NOMO-1 (cell line): Measurements from ENCODE around the gene DHODH.
A peak's percentile ranks its signal among the peaks of the same experiment; 100 is the strongest.
"Not testable (repeated sequence)": the region's sequence is repeated elsewhere in the genome, so short reads cannot be mapped to it uniquely, and the experiment has no call there.

Source experiments
- DNase-seq, 2 experiments: peaks; one replicate each; lab custom pipeline; 2025; ENCODE audit not compliant: unreplicated experiment in 2 of 2; lab: John Stamatoyannopoulos, UW

Gene DHODH

DNA sequence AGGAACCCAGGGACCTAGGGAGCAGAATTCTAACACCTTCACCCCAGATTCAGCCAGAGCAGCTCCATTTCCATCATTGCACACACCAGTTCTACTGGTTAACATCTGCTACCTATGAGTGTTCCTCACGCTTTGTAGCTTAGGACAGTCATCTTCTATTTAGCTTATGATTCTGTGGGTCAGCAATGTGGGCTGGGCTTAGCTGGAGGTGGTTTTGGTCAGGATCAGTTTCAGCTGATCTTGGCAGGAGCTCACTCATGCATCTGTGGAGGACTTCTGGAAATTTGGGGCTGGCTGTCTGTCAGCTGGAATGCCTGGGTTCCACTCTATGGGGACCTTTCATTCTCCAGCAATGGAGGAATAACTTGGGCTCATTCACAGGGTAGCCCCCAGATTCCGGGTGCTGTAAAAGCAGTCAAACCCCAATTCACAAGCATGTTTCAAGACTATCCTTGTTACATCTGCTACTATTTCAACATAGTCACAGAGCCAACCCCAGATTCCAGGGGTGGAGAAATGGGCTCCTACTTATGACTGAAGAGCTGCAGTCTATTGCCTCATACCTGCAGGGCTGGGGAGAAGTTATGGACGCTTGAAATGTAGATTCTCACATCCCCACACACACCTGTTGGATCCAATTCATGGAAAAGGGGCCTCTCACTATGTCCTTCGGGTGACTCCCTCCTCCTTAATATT, 42.4 kb downstream of the DHODH start:
- peak in 1 of 2 experiments; percentile 15 for DNase-seq

GRCh38 chr16:72051818-72052217, 43.3 kb downstream of the DHODH start:
- DNase-seq, result peak; percentile 67 to 73

- DNase-seq, result peak; percentile 62 to 89
Measured at GRCh38 chr16:72054254-72054847, 45.8 kb downstream of the DHODH start, which contains the start of gene HP. HP (plus strand) TSS chr16:72054505; CDS start chr16:72054653, 148 bp downstream.

GRCh38 chr16:72055911-72056310, 47.4 kb downstream of the DHODH start:
- no peak for DNase-seq

DNA sequence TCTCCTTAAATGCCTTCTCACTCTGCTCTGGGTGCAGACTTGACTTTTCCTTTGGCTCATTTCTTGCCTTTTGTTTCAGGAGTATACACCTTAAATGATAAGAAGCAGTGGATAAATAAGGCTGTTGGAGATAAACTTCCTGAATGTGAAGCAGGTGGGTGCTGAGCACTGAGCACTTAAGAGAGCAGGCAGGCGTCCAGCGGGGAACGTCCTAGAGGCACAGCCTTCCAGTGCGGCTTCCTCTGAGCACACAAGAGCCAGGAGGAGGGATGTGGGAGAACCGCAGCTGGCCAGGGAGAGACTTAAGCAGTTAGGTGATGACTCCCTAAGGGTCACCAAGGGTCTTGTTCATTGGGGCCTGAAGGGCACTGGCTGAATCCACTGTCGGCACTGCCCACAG, 48.8 kb downstream of the DHODH start:
- not testable (repeated sequence) for DNase-seq

DNA sequence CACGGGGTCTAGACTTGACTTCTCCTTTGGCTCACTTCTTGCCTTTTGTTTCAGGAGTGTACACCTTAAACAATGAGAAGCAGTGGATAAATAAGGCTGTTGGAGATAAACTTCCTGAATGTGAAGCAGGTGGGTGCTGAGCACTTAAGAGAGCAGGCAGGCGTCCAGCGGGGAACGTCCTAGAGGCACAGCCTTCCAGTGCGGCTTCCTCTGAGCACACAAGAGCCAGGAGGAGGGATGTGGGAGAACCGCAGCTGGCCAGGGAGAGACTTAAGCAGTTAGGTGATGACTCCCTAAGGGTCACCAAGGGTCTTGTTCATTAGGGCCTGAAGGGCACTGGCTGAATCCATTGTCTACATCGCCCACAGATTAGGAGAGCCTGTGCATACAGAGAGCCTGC, 50.5 kb downstream of the DHODH start:
- DNase-seq, result not testable (repeated sequence)

GRCh38 chr16:72060405-72060804, 51.9 kb downstream of the DHODH start:
- DNase-seq, result no peak

- DNase-seq, result no peak
Measured at GRCh38 chr16:72061564-72061963, 53.0 kb downstream of the DHODH start.

GRCh38 chr16:72064361-72064894, 55.9 kb downstream of the DHODH start:
- no peak for DNase-seq

DNA sequence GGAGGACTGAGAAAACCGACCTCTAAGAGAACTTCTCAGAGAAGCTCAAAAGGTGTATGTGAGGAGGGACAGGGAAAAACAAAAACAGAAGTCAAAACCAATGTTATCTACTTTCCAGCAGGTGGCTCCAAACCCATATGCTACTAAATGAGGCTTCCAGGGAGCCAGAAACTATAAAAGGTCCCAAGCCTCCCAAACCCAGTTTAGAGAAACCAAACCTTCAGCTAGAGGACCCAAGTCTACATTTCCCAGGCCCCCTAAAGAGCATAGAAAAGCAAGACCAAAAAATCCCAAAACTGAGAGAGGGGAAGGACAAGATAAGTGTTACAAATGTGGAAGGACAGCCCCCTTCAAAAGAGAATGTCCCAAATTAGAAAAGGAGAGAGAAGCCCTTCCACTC, 58.2 kb downstream of the DHODH start:
- DNase-seq, result peak in 1 of 2 experiments; percentile 68

DNA sequence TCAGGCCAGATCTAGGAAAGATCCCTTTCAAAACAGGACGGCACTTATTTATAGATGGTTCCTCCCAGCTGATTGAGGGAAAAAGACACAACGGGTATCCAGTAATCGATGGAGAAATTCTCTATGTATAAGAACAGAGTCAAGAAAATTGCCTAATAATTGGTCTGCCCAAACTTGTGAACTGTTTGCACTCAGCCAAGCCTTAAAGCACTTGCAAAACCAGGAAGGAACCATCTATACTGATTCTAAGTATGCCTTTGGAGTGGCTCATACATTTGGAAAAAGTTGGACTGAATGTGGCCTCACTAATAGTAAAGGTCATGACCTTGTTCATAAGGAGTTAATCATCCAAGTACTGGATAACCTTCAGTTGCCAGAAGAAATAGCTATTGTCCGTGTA, 60.4 kb downstream of the DHODH start:
- peak in 1 of 2 experiments; percentile 12 for DNase-seq

DNA sequence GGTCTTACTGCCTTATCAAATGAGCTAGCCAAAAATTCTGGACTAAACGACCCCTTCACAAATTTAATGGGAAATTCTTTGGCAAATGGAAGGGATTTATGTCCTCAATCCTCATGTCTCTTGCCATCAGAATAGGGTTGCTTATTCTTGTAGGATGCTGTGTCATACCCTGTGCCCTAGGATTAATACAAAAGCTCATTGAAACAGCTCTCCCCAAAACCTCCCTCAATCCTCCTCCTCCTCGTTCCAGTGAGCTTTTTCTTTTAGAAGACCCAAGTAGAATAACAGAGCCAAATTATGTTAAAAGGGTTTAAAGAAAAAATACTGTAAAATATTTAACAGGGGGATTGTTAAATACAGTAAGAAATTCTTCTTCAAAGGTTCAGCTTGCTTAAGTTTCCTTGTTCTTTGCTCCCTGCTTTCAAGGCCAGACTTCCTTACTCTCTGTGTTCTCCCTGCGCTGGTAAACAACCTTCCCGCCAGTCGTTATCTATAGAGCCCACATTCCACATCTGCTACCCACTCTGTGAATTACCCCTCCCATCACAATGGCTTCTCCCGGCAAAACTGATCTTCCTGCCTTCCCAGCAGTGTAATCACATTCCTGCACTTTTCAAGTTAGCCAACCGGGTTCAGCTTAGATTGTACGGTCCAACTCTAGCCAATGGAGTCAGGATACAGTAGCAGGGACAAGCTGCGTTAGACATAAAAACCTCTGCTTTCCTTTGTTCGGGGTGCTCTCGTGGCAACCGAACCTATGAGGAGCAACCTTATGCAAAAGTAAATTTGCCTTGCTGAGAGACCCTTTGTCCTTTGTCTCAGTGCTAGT, 64.2 kb downstream of the DHODH start:
- no peak for DNase-seq

- no peak for DNase-seq
Measured at GRCh38 chr16:72073560-72074230, 65.2 kb downstream of the DHODH start.

DNA sequence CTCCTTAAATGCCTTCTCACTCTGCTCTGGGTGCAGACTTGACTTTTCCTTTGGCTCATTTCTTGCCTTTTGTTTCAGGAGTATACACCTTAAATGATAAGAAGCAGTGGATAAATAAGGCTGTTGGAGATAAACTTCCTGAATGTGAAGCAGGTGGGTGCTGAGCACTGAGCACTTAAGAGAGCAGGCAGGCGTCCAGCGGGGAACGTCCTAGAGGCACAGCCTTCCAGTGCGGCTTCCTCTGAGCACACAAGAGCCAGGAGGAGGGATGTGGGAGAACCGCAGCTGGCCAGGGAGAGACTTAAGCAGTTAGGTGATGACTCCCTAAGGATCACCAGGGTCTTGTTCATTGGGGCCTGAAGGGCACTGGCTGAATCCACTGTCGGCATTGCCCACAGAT, 66.5 kb downstream of the DHODH start:
- not testable (repeated sequence) for DNase-seq
